Lung (tissue), 16 donors: ENCODE results near the gene NUDT14. TPM values are rescaled to one million over a fixed set of nuclear protein-coding genes. Genes with fewer than 3 reads are reported as not detected.
A peak's percentile ranks its signal among the peaks of the same experiment; 100 is the strongest.

Source experiments
- ATAC-seq: fragments of 200-7000 bp; cut with Tn5 transposase; one replicate; pipeline ENCODE4 v1.9.1; 2020; ENCODE audit warnings: moderate number of reproducible peaks; ENCODE audit not compliant: insufficient read depth, low FRiP score
- DNase-seq, 3 donors: peaks; one replicate each; pipeline ENCODE4 v3.0.0-alpha.2; 2013 to 2017
- H3K27ac ChIP-seq, 2 donors: one replicate each; pipeline ENCODE4 v1.5.1; 2013; ENCODE audit warnings: mild to moderate bottlenecking in 2 of 2, moderate library complexity in 2 of 2, control low read depth in 1 of 2, inconsistent platforms in 1 of 2, low read depth in 1 of 2, low read length in 1 of 2
- H3K27me3 ChIP-seq, 3 donors: one replicate each; pipeline ENCODE4 v1.5.1; 2013; ENCODE audit warnings: low read length in 2 of 3; ENCODE audit not compliant: control insufficient read depth in 3 of 3, insufficient read depth in 3 of 3
- H3K36me3 ChIP-seq, 4 donors: one replicate each; pipeline ENCODE4 v1.5.1; 2013; ENCODE audit warnings: low read length in 4 of 4, mild to moderate bottlenecking in 1 of 4, moderate library complexity in 1 of 4; ENCODE audit not compliant: control insufficient read depth in 4 of 4, insufficient read depth in 4 of 4
- H3K4me1 ChIP-seq, 5 donors: one replicate each; pipeline ENCODE4 v1.5.1; 2013; ENCODE audit warnings: low read length in 5 of 5, mild to moderate bottlenecking in 2 of 5, moderate library complexity in 1 of 5; ENCODE audit not compliant: control insufficient read depth in 5 of 5, insufficient read depth in 5 of 5
- H3K4me3 ChIP-seq: one replicate; pipeline ENCODE4 v1.5.1; 2013; ENCODE audit warnings: mild to moderate bottlenecking, control low read depth, moderate library complexity
- H3K9ac ChIP-seq, 2 donors: one replicate each; pipeline ENCODE4 v1.5.1; 2013; ENCODE audit warnings: low read length in 2 of 2, control low read depth in 1 of 2; ENCODE audit not compliant: insufficient read depth in 1 of 2
- H3K9me3 ChIP-seq, 4 donors: one replicate each; pipeline ENCODE4 v1.5.1; 2013; ENCODE audit warnings: low read length in 3 of 4, mild to moderate bottlenecking in 1 of 4, moderate library complexity in 1 of 4; ENCODE audit not compliant: control insufficient read depth in 4 of 4, insufficient read depth in 3 of 4
- WGBS, 2 donors: extraction: QIAGEN DNeasy Blood & Tissue Kit; methylation state at CpG; one replicate each; pipeline ENCODE4 v1.1.7; 2013; 5-methylcytosine and 5-hydroxymethylcytosine counted together
- long read RNA-seq, 5 donors: transcript quantifications; one replicate each; lab custom pipeline, GENCODE V29; 2026
- polyA plus RNA-seq, 2 donors: library from polyadenylated mRNA; stranded (reverse); fragments of 200-250 nt; gene quantifications; one replicate each; pipeline ENCODE4 v1.2.1, GENCODE V29; 2013
- total RNA-seq, 2 donors: library from RNA; depleted of rRNA in 1 of 2; stranded (reverse); fragments of >200 nt in 1 of 2; gene quantifications; one replicate each; pipeline ENCODE4 v1.2.1, GENCODE V29; 2014 to 2021
- TF ChIP-seq, protein P1 (sequence below): IDR thresholded peaks from 2 replicates; pipeline ENCODE4 v1.5.1; 2012; ENCODE audit warnings: mild to moderate bottlenecking; ENCODE audit errors: control extremely low read depth, extremely low read depth
- donor health status: control.
- donor health status: control.
- donor health status: Bipolar disorder and iron deficiency.
- donor health status: healthy.
- donor health status: DM: yes; HTN: yes; CAD: no.

Gene NUDT14
- total RNA-seq = 10 to 100 TPM; 29.8 to 80.7 TPM
- polyA plus RNA-seq = 10 to 100 TPM; 27.7 to 72.7 TPM
- long read RNA-seq, donor 1, transcript NUDT14-202 (5 exons, 845 nt) = major isoform, 20 of 34 reads
- long read RNA-seq, donor 1, partial matches to known transcripts = 10 of 34 reads
- long read RNA-seq, donor 1, other reads (novel, unspliced or antisense) = 0 of 34 reads
- long read RNA-seq, donor 2, transcript NUDT14-202 (5 exons, 845 nt) = major isoform, 9 of 11 reads
- long read RNA-seq, donor 2, partial matches to known transcripts = 0 of 11 reads
- long read RNA-seq, donor 2, other reads (novel, unspliced or antisense) = 0 of 11 reads
- long read RNA-seq, donor 3, transcript NUDT14-202 (5 exons, 845 nt) = major isoform, 13 of 14 reads
- long read RNA-seq, donor 3, partial matches to known transcripts = 0 of 14 reads
- long read RNA-seq, donor 3, other reads (novel, unspliced or antisense) = 0 of 14 reads
- long read RNA-seq, donor 4, transcript NUDT14-202 (5 exons, 845 nt) = major isoform, 11 of 11 reads
- long read RNA-seq, donor 4, partial matches to known transcripts = 0 of 11 reads
- long read RNA-seq, donor 4, other reads (novel, unspliced or antisense) = 0 of 11 reads
- long read RNA-seq, donor 5, transcript NUDT14-202 (5 exons, 845 nt) = major isoform, 11 of 14 reads
- long read RNA-seq, donor 5, partial matches to known transcripts = 0 of 14 reads
- long read RNA-seq, donor 5, other reads (novel, unspliced or antisense) = 0 of 14 reads

DNA sequence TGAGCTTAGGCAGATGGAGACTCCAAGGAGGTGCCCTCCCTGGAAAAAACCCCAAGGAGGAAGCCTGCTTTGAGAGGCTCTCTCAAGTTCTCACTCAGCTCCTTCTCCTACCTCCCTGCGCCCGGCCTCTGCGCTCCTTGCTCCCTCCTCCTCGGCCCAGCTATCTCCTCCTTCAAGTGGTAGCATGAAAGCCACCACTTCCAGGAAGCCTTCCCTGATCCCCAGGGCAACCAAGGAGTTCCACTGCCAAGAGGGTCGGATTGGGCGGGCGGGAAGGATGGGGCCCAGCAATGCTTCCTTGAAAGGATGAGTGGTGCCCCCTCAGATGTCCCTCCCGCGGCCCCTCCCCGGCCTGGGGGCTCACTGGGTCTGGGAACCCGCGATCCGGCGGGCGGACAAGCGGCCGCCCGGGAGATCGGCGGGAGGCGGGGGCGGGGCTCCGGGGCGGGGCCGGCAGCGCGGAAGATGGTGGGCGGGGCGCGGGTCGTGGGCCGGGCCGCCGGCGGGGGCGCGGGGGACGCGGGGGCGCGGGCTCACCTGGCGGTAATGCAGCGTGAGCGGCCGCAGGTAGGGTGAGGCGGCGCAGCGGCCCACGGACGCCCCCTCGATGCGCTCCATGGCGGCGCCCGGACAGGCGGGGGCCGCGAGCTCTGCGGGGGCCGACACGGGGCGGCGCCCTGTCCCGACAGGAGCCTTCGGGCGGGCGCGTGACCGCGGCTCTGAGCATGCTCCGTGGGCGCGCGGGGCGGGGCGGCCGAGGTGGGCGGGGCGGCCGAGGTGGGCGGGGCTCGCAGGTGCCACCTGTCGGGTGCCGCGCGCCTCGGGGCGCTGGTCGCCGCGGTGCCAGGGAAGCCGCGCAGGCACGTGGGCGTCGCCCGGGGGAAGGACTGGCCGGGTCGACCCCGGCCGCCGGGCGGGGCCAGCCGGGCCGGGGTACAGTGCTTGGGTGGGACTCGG lies at the start of gene NUDT14:
Gene NUDT14, minus strand, starts transcription at position 721 of the 957 bp plus-strand sequence. Its CDS starts 103 bp downstream, at position 618.
- Histone ChIP-seq H3K27me3 (no peaks in the 10 kb centered on the region), H3K36me3 (peaks cover 0 to 5% (median 0%) of the 10 kb centered on the region in 4 donors), H3K4me3 (peak within 1 kb of the TSS; percentile 47), H3K4me1 (peaks cover 0 to 22% (median 2%) of the 10 kb centered on the region in 5 donors), H3K9me3 (no peaks in the 10 kb centered on the region), H3K9ac (no peak within 1 kb of the TSS), H3K27ac (peak within 1 kb of the TSS in 1 of 2 donors; percentile 55)
- DNase-seq = peak; percentile 43 to 79 (median 58)
- ATAC-seq = peak; percentile 89
- TF ChIP-seq, protein P1, sequence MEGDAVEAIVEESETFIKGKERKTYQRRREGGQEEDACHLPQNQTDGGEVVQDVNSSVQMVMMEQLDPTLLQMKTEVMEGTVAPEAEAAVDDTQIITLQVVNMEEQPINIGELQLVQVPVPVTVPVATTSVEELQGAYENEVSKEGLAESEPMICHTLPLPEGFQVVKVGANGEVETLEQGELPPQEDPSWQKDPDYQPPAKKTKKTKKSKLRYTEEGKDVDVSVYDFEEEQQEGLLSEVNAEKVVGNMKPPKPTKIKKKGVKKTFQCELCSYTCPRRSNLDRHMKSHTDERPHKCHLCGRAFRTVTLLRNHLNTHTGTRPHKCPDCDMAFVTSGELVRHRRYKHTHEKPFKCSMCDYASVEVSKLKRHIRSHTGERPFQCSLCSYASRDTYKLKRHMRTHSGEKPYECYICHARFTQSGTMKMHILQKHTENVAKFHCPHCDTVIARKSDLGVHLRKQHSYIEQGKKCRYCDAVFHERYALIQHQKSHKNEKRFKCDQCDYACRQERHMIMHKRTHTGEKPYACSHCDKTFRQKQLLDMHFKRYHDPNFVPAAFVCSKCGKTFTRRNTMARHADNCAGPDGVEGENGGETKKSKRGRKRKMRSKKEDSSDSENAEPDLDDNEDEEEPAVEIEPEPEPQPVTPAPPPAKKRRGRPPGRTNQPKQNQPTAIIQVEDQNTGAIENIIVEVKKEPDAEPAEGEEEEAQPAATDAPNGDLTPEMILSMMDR = no peak
- 1% methylated on average over 58 to 106 of the region's 106 CpGs for WGBS, 2 donors

DNA sequence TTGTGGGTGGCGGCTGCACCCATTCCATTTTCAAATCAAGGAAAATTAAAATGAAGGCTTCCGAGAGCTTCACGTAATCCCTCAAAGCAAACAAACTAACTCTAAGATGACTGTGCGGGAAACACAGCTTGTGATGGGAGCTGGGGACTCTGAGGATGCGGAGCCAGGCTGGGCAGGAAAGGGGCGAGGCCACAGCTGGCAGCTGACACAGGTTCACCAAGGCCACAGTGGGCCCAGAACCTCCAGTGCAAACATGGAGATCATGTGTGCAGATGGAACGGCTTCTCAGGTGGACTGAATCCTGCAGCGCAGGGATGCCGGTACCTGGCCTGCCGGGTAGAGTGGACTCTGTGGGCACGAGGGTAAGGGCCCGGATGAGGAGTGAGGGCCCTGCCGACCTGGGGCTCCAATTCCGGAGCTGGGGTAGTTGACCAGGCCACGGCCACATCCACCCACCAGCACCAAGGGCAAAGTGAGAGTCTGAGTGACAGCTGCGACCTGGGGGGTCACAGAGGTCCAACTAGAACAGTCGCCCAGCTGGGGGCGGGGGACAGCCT lies 48.1 kb upstream of the NUDT14 start:
- H3K4me1 ChIP-seq = peaks cover 0 to 10% (median 0%) of the 10 kb centered on the region in 5 donors
- H3K36me3 ChIP-seq = peaks cover 0 to 16% (median 11%) of the 10 kb centered on the region in 4 donors
- H3K27me3 ChIP-seq = no peaks in the 10 kb centered on the region
- H3K9me3 ChIP-seq = no peaks in the 10 kb centered on the region
- 91 to 93% methylated on average over 18 of the region's 18 CpGs for WGBS, 2 donors
- no peak overlapping the region for H3K4me3 ChIP-seq
- ATAC-seq (no peak), DNase-seq (no peak)
- H3K9ac ChIP-seq = no peak overlapping the region
- TF ChIP-seq, protein P1 = no peak
- H3K27ac ChIP-seq = no peak overlapping the region

DNA sequence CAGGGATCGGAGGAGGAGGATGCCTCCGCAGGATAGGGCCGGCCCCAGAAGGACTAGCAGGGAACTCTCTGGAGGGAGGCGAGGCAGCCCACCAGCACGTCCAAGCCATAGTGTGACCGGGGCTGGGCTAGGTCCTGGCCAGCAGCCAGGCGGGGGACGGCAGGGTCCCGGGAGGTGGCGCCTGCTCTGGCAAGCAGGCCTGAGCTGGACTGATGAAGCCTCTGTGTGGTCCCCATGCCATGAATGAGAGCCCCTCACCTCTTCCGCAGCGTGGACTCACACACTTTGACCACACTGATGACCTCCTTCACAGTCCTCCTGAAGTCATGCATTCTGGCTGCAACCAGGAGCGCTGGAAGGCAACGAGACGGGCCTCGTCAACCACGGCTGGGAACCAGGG lies 47.5 kb upstream of the NUDT14 start:
- ATAC-seq (no peak), DNase-seq (peak; percentile 82 to 88 (median 86))
- 81 to 89% methylated on average over 16 to 17 of the region's 17 CpGs for WGBS, 2 donors
- Histone ChIP-seq H3K27me3 (no peaks in the 10 kb centered on the region), H3K4me3 (no peak overlapping the region), H3K9ac (no peak overlapping the region), H3K36me3 (peaks cover 3 to 17% (median 11%) of the 10 kb centered on the region in 4 donors), H3K9me3 (no peaks in the 10 kb centered on the region), H3K4me1 (peaks cover 0 to 10% (median 0%) of the 10 kb centered on the region in 5 donors), H3K27ac (no peak overlapping the region)
- TF ChIP-seq, protein P1 = no peak
